GM19238 (cell line): ENCODE results near the gene TCF7L2.
"Not testable (repeated sequence)": the region's sequence is repeated elsewhere in the genome, so short reads cannot be mapped to it uniquely, and the experiment has no call there.

Experiments used
- DNase-seq: peaks from one replicate; pipeline ENCODE4 v3.0.0; 2011; ENCODE audit warnings: low spot score; ENCODE audit not compliant: insufficient read length

The TCF7L2 gene

DNA sequence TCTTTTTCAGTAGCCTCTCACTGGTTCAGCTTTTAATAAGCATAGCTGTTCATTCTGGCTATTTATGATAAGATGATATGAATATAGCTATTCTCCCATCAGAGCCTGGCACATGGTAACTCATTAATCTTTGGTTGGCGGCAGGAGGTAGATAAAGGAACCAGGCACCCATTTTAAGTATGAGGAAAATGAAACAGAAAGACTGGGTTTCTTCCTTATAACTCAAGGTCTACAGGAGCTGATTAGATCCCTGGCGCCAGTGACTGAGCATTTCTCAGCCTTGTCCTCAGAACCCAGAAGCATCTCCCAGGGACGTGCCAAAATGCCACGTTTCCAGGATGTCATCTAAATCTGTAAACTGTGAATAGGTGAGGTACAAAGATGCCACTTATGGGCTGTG is 141.9 kb downstream of the TCF7L2 start:
- no peak for DNase-seq

DNA sequence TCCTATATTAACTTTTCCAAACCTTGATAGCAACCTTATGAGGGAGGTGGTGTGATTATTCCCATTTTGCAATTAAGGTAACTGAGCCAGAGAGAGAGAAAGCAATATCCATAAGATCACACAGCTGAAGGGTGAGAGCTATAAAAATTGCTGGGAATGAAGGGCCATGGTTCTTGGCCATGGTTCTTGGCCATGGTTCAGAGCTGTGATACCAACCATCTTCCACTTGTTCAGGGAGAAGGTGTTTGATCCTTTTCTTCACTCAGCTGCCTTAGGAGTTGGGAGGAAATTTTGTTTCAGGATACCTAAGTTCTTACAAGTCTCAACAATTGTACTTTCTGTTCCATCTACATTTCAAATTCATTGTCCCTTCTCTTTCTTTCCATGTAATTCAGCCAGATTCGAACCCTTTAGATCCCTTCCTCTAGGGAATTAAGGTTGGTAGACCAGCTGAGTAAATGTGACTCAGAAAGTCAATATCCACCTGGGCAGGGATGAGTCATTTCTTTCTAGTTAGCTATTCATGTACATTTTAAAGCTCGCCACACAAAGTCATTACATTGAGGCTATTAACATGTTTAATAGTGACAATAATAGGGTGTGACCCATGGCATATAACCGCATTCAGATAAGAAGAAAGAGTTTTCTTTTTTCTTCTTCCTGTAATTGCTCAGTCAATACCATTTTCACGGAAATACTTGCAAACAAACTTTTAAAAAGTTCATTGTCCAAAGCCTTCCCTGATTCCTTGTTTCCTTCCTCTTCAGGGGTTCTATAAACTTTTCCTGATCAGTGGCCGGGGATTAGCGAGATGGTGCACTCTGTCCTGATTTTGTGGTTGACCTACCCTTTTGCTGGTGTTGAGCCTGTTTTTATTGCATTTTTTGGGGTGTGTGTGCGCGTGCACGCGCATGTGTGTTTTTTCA is 143.4 kb downstream of the TCF7L2 start:
- DNase-seq: no peak

DNA sequence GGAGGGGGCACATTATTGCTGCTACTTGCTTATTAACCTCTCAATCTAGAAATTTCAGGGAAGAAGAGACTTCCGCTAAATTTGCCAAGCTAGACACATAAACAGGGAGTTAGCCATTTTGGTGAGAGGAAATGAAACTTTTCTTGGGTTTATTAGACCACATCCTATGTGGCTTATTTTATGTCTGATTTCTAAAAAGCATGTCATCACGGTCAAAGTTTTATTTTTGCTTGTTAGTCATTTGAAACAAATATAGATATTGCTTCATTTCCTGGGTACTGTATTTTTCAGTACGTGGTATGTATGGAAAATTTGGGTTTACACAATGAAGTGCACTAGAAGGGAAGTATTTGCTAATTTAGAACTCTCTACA is 144.1 kb downstream of the TCF7L2 start:
- DNase-seq: no peak

- no peak for DNase-seq
Measured at GRCh38 chr10:113095419-113096127, 145.5 kb downstream of the TCF7L2 start.

- no peak for DNase-seq
Measured at GRCh38 chr10:113096128-113096996, 146.3 kb downstream of the TCF7L2 start.

GRCh38 chr10:113097036-113097435 is 147.0 kb downstream of the TCF7L2 start:
- DNase-seq: no peak

DNA sequence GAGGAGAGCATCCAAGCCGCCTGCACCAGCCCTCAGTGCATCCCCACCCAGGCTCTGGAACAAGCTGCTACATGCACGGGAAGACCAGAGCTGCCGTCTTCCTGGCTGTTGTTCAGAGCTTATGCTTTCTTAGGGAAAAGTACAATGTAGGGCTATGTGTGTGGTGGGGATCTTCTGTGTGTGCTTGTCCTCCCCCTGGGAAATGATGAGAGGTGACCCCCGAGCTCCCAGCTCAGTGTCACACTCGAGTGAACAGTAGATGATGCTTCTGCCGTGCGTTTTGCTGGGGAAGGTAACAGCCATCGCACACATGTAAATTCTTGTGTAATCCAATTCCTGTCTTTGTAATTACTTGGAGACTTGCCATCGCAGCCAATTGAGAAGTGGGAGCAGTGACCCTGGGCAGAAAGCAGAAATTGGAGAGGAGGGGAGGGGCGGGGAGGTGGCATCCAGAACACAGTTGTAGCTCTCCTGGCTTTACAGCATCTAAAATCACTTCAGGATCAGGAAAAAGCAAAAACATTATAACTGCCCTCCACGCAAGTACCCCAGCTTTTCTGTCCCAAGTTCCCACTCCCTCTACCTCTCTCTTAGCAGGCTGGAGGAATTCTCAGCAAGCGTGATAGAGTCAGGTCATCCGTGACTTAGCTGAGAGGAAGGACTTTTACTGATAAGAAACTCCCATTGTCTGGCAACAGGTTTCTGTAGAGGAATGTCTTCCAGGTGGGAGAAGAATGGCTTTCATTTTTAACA is 149.6 kb downstream of the TCF7L2 start:
- no peak for DNase-seq

DNA sequence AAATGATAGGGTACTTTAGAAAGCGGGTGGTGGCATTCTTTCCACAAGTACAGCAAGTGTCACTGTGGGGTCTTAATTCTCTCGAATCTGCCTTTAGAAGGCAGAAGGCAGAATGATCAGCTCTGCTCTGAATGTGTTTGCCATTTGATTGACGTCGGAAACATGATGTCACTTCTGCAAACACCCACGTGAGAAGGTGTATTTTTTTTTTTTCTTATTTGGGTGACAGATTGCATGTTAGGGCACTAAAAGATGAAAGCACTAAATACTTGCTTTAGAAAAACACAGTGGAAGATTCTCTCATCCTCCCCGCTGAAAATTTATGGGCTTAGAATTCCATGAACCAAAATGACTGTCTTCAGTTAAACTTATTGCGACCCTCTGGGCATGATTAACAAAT is 150.2 kb downstream of the TCF7L2 start:
- DNase-seq: no peak

- no peak for DNase-seq
Measured at GRCh38 chr10:113103131-113103840, 153.2 kb downstream of the TCF7L2 start.

DNA sequence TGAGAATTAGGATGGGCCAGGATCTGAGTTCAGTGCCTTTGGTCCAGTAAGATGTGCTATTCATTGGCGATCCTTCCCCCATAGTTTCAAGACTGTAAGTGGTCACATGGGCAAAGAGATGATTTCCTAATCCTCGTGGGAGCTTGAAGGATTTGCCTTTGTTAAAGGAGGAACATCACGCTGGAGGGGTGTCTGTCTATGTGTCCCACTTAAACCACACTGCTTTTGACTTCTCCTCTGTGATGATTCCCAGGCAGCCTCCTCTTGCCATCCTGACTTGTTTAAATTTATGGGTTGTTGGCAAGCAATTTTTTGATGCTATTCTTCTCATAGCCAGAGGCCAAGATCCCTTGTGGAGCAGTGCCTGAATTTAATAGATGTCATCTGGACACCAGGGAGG is 154.0 kb downstream of the TCF7L2 start:
- DNase-seq: no peak

DNA sequence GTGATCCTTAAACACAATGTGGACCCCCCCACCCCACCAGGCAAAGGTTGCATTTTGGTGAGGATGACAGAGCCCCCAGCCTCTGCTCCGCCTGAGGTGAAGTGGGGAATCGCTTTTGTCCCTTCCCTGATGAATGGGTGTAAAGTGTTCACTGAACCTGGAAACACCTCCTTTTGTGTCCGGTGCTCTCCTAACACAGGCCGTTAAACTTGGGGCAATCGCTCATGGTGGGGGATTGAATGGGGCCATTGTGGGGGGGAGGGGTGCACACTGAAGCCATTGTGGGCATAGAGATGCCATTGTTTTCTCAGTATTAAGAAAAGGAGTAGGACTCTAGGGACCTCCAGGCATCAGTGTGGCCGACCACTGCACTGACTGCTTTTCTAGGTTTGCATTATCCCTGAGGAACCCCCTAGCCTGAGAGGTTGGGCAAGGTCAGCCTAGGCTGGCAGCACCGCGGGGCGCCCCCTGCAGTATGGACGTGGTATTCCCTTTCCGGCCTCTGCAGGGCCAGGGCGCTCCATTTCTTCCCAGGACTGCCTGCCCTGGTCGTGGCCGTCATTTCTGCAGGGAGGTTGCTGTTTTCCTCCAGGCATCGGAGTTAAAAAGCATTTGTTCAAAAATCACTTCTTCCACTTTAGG is 158.3 kb downstream of the TCF7L2 start:
- no peak for DNase-seq

- no peak for DNase-seq
Measured at GRCh38 chr10:113108948-113109347, 158.9 kb downstream of the TCF7L2 start.

- DNase-seq: not testable (repeated sequence)
Measured at GRCh38 chr10:113109482-113109881, 159.4 kb downstream of the TCF7L2 start.

GRCh38 chr10:113111260-113111659 is 161.2 kb downstream of the TCF7L2 start:
- DNase-seq: no peak

DNA sequence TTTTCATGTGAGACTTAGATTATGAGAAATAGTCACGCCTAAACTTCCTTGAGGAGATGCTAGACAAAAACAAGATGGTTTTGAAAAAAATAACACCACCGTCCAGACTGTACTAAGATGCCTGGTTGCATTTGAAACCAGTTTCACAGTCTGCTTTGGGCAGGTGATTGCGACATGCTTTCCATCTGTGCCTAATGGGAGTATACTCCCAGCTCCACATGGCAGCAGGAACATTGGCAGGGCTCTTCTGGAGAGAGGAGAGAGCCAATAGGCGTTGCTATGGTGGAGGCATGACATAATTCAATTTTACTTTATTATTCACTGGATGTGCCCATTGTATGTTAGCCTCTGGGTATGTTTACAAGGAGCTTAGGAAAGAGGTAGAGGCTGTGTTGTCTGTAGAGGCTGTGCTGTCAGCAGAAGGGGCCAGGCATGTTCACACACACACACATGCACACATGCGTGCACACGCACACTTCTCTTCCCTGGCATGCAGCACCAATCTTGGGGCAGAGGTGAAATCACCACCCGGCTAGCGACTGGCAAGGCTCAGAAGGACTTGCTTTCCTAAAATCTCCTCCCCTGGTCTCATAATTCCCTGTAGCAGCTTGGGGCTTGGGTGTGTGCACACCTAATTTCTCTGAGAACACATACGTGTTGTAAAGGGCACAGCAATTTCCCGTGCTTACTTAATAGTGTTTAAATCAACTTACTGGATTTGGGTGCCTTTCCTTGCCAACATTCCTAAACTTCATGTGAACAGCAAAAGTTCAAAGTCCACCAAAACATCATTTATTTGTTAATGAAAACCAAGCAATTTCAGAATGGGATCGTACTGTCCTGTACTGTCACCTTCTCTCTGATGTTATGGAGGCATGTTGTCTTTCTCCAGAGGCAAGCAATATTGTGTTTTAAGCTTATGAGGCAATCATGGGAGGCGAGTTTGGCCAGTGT is 162.1 kb downstream of the TCF7L2 start:
- DNase-seq: no peak

- no peak for DNase-seq
Measured at GRCh38 chr10:113113241-113113640, 163.2 kb downstream of the TCF7L2 start.

DNA sequence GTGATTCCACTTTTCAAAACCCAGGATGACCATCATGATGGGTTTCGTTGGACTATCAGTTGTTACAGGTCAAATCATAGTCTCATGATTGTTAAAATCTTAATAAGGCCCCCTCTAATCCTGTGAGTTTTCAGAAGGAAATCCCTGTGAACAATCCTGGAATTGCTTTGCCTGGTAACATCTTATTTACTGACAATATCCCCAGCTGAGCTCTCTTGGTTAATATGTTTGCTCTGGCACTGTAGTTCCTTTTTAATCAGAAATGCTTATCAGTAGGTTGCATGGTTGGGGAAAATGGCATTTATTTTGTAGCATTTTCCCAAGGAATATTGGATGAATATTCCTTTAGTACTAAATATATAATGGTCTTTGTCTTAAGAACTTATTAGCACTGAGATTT is 163.9 kb downstream of the TCF7L2 start:
- DNase-seq: no peak

- DNase-seq: no peak
Measured at GRCh38 chr10:113115556-113115955, 165.5 kb downstream of the TCF7L2 start.

GRCh38 chr10:113118882-113119281 is 168.8 kb downstream of the TCF7L2 start:
- no peak for DNase-seq
